LoVo (cell line): ENCODE data around the gene SLC25A4.

ENCODE experiments used
- DNase-seq: peaks from one replicate; pipeline ENCODE4 v3.0.0-alpha.2; 2016; ENCODE audit warnings: low spot score

Gene SLC25A4

GRCh38 chr4:185120631-185120946 lies 22.5 kb upstream of the SLC25A4 start:
- DNase-seq, result no peak

DNA sequence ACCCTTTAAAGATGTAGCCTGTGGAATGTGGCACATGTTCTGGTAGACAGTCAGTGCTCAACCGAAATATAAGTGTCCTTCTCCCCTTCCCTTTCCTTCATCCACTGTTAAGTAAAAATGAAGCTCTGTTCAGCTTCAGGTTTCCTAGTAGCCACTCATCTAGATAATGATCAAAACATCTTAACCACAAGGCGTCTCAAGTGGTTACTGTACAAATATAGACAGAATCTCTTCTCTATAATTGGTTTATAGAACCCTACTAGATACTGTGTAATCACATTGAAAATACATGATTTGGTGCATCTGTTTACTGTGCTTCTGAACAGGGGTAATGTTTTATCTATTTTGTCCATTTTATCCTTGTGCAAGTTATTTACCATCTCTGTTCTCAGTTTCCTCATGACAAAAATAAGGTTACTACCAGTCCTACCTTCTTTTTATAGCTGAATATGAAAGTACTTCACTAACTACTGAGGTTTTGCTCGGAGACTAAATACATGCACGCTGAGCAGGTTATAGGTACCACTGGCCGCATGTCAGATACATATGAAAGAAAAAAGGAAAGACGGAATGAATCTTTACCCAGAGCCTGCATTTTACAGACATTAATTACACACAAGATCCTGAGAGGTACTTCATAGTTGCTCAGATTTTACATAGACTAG lies 20.3 kb upstream of the SLC25A4 start:
- DNase-seq, result peak; percentile 30

DNA sequence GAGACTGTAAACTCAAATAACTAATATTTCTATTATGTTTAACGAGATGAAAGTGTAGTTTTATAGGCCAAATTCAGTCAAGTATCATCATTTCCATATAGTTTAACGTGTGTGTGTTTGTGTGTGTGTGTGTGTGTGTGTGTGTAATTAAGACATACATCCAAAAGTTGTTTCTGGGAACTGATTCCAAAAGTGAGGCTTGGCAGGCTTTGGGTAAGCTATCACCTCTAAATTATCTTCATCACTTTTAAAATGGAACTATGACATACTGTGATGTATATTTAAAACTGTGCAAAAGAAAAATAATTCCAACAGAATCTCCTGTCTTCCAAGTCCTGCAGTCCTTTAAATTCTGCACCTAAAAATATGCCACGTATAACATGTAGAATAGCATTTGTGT lies 19.1 kb upstream of the SLC25A4 start:
- DNase-seq, result no peak

DNA sequence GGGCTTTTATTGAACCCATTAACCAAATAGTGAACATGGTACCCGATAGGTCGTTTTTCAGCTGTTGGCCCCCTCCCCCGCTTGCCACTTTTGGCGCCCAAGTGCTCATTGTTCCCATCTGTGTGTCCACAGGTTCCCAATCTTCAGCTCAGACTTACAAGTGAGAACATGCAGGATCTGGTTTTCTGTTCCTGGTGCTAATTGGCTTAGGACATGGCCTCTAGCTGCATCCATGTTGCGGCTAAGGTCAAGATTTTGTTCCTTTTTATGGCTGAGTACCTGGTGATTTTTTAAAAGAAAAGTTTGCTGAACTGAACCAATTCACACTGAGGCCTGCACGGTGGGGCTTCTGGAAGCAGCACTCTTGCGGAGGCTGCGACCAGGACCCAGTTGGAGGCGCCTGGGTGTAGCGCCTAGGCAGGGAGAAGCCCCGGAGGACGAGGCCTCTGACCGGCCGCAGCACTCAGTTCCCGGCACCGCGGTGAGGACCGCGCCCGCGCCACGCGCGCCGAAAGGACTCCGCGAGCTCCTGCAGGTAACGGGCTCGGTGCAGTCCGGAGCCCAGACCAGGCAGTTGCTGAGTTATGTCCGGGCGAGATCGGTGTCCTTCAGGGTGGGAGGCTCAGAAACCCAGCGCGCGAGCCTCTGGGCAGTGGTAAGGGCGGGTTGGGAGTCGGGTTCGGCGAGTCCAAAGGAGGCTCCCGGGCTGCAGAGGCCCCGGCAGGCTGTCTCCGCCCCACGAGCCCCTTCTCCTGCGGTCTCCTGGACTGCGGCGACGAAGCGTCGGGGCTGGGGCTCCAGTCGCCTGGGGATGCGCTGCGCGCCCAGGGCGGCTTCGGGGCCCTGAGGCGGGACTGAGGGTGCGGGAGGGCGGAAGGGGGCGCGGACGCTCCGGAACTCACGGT lies 15.8 kb upstream of the SLC25A4 start:
- no peak for DNase-seq

- no peak for DNase-seq
These were observed 14.6 kb upstream of the SLC25A4 start for GRCh38 chr4:185128272-185129119.

GRCh38 chr4:185134307-185134869 lies 8.7 kb upstream of the SLC25A4 start:
- peak; percentile 62 for DNase-seq

DNA sequence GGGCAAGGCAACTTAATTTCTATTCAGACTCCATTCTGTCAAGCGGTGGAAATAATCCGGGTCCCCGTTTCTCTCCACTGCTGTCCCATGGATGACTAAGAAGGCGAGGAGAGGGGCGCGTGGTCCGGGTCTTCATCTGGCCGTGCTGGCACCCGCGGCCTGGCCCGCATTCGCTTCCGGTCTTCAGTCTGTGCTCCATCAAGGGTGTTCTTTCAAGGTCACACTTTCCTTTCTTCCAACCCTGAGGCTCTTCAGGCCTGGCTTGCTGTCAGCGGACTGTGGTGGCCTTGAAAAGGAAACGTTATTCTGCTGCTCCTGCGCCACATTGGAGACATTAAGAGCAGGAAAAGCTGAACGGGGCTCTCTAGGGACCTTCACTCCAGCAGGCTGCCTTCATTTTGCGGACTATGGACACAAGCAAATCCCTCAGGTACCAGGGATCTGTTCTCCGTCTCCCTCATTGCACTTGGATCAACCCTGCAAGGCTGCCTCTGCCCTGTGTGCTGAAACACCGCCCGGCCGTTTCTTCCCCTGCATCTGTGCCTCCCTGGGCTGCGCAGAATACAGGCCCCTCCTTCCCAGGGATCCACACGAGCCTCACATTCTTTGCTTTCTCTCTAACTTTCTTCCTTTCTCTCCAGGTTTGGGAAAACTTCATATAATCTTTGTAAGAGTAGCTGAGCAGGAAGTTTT lies 5.7 kb upstream of the SLC25A4 start:
- DNase-seq, result no peak

DNA sequence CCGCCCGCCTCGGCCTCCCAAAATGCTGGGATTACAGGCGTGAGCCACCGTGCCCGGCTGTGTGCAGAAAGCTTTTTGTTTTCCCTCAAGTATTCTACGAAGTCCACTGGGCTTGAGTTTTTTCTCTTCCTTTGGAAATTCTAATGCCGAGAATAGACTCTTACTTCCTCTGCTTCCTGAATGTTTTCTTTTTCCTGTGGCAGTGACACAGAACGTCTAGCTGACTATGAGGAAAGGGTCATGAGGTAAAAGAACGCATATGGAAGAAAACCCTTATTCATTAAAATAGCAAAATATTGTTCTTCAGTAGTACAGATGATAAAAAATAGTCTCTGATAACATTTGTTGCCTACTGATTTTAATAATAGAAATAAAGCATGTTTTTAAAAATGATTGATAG lies 4.9 kb upstream of the SLC25A4 start:
- DNase-seq, result no peak

GRCh38 chr4:185139736-185140135 lies 3.3 kb upstream of the SLC25A4 start:
- DNase-seq, result no peak

DNA sequence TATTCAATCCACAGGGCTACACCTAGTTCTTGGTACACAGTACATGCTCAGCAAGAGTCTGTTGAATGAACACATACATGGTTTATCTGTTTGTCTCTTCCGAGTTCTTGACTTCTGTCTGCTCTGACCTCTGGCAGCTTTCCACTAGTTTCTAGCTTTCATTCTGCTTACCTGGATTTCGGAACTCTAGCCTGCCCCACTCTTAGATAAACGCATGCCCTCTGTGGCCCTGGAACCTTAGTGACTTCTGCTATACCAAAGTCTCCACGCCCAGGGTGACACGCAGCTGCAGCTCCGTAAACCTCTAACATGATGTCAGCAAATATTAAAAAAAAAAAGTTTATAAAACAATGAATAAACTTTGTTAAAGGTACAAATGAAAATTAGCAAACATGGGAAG lies 1.3 kb upstream of the SLC25A4 start:
- no peak for DNase-seq

GRCh38 chr4:185142564-185142911 lies 528 bp upstream of the SLC25A4 start:
- DNase-seq, result peak; percentile 31

DNA sequence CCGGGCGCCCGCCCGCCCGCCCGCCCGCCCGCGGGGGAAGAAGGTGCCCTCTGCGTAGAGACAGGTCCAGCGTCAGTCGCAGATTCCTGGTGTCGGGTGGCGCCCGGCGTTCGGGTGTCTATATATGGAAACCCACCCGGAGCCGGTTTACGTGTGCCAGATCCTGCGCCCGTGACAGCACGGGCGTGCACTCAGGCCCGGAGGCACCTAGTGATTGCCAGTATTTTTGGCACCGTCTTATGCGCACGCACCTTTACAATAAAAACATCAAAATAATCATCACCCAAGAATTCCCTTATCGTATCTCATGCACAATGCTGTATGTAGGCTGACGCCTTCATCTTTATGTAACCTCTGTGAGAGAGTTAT lies 519 bp downstream of the SLC25A4 start:
- peak; percentile 30 for DNase-seq

DNA sequence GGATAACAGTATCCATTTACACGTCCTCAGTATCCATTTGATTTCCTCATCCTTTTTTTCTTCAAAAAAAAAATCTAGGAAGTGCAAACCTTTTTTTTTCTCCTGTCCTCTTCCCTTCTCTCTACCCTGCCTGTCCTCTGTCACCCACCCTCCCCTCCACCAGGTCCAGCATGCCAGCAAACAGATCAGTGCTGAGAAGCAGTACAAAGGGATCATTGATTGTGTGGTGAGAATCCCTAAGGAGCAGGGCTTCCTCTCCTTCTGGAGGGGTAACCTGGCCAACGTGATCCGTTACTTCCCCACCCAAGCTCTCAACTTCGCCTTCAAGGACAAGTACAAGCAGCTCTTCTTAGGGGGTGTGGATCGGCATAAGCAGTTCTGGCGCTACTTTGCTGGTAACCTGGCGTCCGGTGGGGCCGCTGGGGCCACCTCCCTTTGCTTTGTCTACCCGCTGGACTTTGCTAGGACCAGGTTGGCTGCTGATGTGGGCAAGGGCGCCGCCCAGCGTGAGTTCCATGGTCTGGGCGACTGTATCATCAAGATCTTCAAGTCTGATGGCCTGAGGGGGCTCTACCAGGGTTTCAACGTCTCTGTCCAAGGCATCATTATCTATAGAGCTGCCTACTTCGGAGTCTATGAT lies 1.7 kb downstream of the SLC25A4 start:
- no peak for DNase-seq

DNA sequence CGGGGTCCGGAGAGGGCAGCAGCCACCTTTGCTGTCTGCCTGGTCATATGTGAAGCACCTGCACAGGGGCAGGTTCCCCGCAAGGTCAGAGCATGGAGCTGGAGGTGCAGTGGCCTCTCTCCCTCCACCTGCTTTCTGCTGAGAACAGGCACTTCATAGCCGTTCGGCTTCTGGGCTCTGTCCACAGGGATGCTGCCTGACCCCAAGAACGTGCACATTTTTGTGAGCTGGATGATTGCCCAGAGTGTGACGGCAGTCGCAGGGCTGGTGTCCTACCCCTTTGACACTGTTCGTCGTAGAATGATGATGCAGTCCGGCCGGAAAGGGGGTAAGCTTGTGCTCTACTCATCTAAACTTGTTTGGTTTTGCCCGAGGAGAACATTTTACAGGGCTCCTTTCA lies 2.5 kb downstream of the SLC25A4 start:
- no peak for DNase-seq

DNA sequence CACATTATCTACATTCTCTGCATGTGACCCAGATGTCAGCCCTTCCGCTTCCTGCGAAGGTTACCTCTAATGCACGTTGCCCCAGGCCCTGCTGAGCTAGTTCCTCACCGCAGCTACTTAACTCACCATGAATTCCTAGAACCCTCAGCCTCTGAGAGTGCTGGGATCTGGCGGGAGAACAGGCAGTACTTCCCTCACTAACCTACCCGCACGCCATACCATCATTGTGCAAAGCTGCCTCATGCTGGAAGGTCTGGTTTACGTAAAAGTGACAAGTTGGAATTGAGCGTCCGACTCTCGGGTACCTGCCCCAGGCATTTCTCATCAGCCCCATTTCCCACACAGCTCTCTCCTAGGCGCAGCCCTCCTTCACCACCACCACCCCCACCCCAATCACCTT lies 6.3 kb downstream of the SLC25A4 start:
- DNase-seq, result no peak

- no peak for DNase-seq
These were observed 8.2 kb downstream of the SLC25A4 start for GRCh38 chr4:185151296-185151695.

- no peak for DNase-seq
These were observed 22.6 kb downstream of the SLC25A4 start for GRCh38 chr4:185165605-185166063.

GRCh38 chr4:185167234-185167633 lies 24.2 kb downstream of the SLC25A4 start:
- no peak for DNase-seq

DNA sequence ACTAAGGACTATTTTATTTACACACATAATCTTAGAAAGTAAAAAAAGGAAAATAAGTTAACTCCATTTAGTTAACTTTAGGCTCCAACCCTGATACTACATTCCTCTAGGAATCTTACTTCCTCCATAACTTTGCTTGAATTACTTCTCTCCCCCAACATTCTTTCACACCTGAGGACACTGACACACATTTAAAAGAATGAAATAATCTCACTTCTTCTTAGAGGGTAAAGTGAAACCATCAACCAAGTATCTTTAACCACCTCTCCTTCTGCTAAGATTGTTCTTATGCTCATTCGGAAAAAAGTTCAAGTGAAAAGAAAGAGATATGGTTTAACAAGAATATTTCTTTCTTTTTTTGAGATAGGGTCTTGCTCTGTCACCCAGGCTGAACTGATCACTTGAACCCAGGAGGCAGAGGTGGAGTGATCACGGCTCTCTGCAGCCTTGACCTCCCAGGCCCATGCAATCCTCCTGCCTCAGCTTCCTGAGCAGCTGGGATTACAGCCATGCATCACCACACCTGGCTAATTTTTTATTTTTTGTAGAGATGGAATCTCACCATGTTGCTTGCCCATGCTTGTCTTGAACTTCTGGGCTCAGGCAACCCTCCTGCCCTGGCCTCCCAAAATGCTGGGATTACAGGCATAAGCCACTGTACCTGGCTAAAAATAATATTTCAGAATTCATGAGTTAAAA lies 28.5 kb downstream of the SLC25A4 start:
- no peak for DNase-seq

- no peak for DNase-seq
These were observed 36.4 kb downstream of the SLC25A4 start for GRCh38 chr4:185179488-185179887.

- DNase-seq, result no peak
These were observed 39.2 kb downstream of the SLC25A4 start for GRCh38 chr4:185182239-185182638.
